ENCODE measurements around the gene TXNDC5.

DNA sequence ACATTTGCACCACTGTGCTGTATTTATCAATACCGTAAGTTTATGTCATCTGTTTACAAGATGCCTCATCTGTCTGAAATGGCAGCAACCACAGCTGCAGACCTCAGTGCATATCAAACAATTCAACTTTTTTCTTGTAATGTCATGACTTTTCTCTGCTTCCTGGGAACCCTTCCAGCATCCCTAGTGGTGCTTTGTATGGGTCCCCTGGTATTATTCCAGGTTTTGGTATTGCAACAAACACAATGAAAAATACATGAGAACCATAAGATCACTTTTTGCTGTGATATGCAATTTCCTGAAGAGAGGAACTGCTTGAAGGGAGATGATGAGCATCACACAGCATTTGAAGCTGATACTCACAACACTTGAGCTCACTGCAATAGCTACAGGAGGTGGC lies 12.0 kb upstream of the TXNDC5 start:
- TF ChIP-seq, protein P1, sequence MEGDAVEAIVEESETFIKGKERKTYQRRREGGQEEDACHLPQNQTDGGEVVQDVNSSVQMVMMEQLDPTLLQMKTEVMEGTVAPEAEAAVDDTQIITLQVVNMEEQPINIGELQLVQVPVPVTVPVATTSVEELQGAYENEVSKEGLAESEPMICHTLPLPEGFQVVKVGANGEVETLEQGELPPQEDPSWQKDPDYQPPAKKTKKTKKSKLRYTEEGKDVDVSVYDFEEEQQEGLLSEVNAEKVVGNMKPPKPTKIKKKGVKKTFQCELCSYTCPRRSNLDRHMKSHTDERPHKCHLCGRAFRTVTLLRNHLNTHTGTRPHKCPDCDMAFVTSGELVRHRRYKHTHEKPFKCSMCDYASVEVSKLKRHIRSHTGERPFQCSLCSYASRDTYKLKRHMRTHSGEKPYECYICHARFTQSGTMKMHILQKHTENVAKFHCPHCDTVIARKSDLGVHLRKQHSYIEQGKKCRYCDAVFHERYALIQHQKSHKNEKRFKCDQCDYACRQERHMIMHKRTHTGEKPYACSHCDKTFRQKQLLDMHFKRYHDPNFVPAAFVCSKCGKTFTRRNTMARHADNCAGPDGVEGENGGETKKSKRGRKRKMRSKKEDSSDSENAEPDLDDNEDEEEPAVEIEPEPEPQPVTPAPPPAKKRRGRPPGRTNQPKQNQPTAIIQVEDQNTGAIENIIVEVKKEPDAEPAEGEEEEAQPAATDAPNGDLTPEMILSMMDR (IDR thresholded peaks at IDR 0.05; ENCODE audit: insufficient read depth, low read depth, low read length), result no peak
- TF ChIP-seq EZH2 (IDR thresholded peaks at IDR 0.05; ENCODE audit: insufficient read depth, low read length), result no peak
